Measurements from ENCODE around the gene ITGAE.

GRCh38 chr17:3755335-3756030 lies 45.5 kb downstream of the ITGAE start:
- TF ChIP-seq CTCF (IDR thresholded peaks at IDR 0.05) (no peak), POLR2A (IDR thresholded peaks at IDR 0.05) (no peak)
